SK-N-SH treated with all-trans-retinoic acid at 6 μM for 48 hours (cell line): ENCODE measurements around the gene ZNF428.

ENCODE experiments used
- ATAC-seq: fragments of 200-7000 bp; cut with Tn5 transposase; 3 replicates; pipeline ENCODE4 v1.9.1; 2020; ENCODE audit warnings: mild to moderate bottlenecking, moderate library complexity
- ARNTL ChIP-seq: fragments of 450-650 bp; formaldehyde crosslinking; IDR thresholded peaks from 2 replicates; pipeline ENCODE4 v1.5.0; 2020; ENCODE audit warnings: low read depth, mild to moderate bottlenecking, moderate library complexity, borderline replicate concordance
- BACH2 ChIP-seq: fragments of 250-450 bp; sonication (Bioruptor Pico); IDR thresholded peaks from 2 replicates; pipeline ENCODE4 v1.9.0; 2021; ENCODE audit warnings: mild to moderate bottlenecking, borderline replicate concordance
- CREB5 ChIP-seq: fragments of 250-450 bp; sonication (Bioruptor Pico); IDR thresholded peaks from 2 replicates; pipeline ENCODE4 v1.5.1; 2020; ENCODE audit warnings: low read depth, mild to moderate bottlenecking, moderate library complexity
- CSDC2 ChIP-seq: fragments of 250-450 bp; sonication (Bioruptor Pico); IDR thresholded peaks from 2 replicates; pipeline ENCODE4 v1.5.0; 2020; ENCODE audit warnings: mild to moderate bottlenecking, moderate library complexity
- CSRNP3 ChIP-seq: fragments of 250-450 bp; sonication (Bioruptor Pico); IDR thresholded peaks from 2 replicates; pipeline ENCODE4 v1.5.1; 2021; ENCODE audit warnings: mild to moderate bottlenecking, moderate library complexity
- ESRRG ChIP-seq: fragments of 250-450 bp; sonication (Bioruptor Pico); IDR thresholded peaks from 2 replicates; pipeline ENCODE4 v1.6.1; 2021; ENCODE audit warnings: mild to moderate bottlenecking
- GLIS3 ChIP-seq: fragments of 250-450 bp; sonication (Bioruptor Pico); IDR thresholded peaks from 2 replicates; pipeline ENCODE4 v1.5.0; 2020; ENCODE audit warnings: mild to moderate bottlenecking, moderate library complexity
- ISL1 ChIP-seq: fragments of 250-450 bp; sonication (Bioruptor Pico); IDR thresholded peaks from 2 replicates; pipeline ENCODE4 v2.1.2; 2022; ENCODE audit warnings: mild to moderate bottlenecking, moderate library complexity
- OSR1 ChIP-seq: fragments of 250-450 bp; sonication (Bioruptor Pico); IDR thresholded peaks from 2 replicates; pipeline ENCODE4 v1.8.0; 2022; ENCODE audit warnings: moderate library complexity, mild to moderate bottlenecking, inconsistent platforms
- PATZ1 ChIP-seq: fragments of 250-450 bp; sonication (Bioruptor Pico); IDR thresholded peaks from 2 replicates; pipeline ENCODE4 v1.8.0; 2020; ENCODE audit warnings: mild to moderate bottlenecking, moderate library complexity, borderline replicate concordance
- POU6F1 ChIP-seq: fragments of 250-450 bp; sonication (Bioruptor Pico); IDR thresholded peaks from 2 replicates; pipeline ENCODE4 v1.8.0; 2021; ENCODE audit warnings: low read depth, mild to moderate bottlenecking, moderate library complexity, borderline replicate concordance
- PPARA ChIP-seq: fragments of 250-450 bp; sonication (Bioruptor Pico); IDR thresholded peaks from 2 replicates; pipeline ENCODE4 v1.5.0; 2020; ENCODE audit warnings: mild to moderate bottlenecking, borderline replicate concordance
- RARB ChIP-seq: fragments of 250-450 bp; sonication (Bioruptor Pico); IDR thresholded peaks from 2 replicates; pipeline ENCODE4 v1.8.0; 2021; ENCODE audit warnings: mild to moderate bottlenecking, moderate library complexity
- SNAI2 ChIP-seq: fragments of 250-450 bp; sonication (Bioruptor Pico); IDR thresholded peaks from 2 replicates; pipeline ENCODE4 v1.5.0; 2020; ENCODE audit warnings: mild to moderate bottlenecking, moderate library complexity
- TCF4 ChIP-seq: fragments of 250-450 bp; sonication (Bioruptor Pico); IDR thresholded peaks from 2 replicates; pipeline ENCODE4 v1.8.0; 2021; ENCODE audit warnings: mild to moderate bottlenecking, moderate library complexity, borderline replicate concordance
- TOX ChIP-seq: fragments of 250-450 bp; sonication (Bioruptor Pico); IDR thresholded peaks from 2 replicates; pipeline ENCODE4 v1.8.0; 2021; ENCODE audit warnings: mild to moderate bottlenecking, moderate library complexity, borderline replicate concordance
- TSHZ2 ChIP-seq: fragments of 250-450 bp; sonication (Bioruptor Pico); IDR thresholded peaks from 2 replicates; pipeline ENCODE4 v1.5.0; 2020; ENCODE audit warnings: mild to moderate bottlenecking, moderate library complexity
- ZC3H10 ChIP-seq: fragments of 250-450 bp; sonication (Bioruptor Pico); IDR thresholded peaks from 2 replicates; pipeline ENCODE4 v1.5.1; 2021; ENCODE audit warnings: mild to moderate bottlenecking, moderate library complexity
- ZFP30 ChIP-seq: fragments of 450-650 bp; formaldehyde crosslinking; IDR thresholded peaks from 2 replicates; pipeline ENCODE4 v1.5.0; 2022; ENCODE audit warnings: mild to moderate bottlenecking, moderate library complexity
- ZNF565 ChIP-seq: fragments of 450-650 bp; formaldehyde crosslinking; conservative IDR thresholded peaks from 2 replicates; pipeline ENCODE4 v1.5.0; 2020; ENCODE audit warnings: low read depth, mild to moderate bottlenecking, moderate library complexity
- ZNF70 ChIP-seq: fragments of 450-650 bp; formaldehyde crosslinking; IDR thresholded peaks from 2 replicates; pipeline ENCODE4 v1.5.0; 2020; ENCODE audit warnings: mild to moderate bottlenecking, moderate library complexity
- ZNF8 ChIP-seq: fragments of 450-650 bp; formaldehyde crosslinking; IDR thresholded peaks from 2 replicates; pipeline ENCODE4 v1.5.0; 2020; ENCODE audit warnings: mild to moderate bottlenecking, moderate library complexity

The ZNF428 gene

GRCh38 chr19:43574424-43575155 is 44.8 kb downstream of the ZNF428 start:
- ATAC-seq: no peak; the same call in 2 of the 3 replicates

GRCh38 chr19:43572171-43572588 is 47.2 kb downstream of the ZNF428 start:
- ATAC-seq: no peak
- TF ChIP-seq ZNF8 (CRISPR knock-in tag): no peak
- TF ChIP-seq ESRRG (CRISPR knock-in tag): no peak
- TF ChIP-seq ZNF565 (CRISPR knock-in tag): no peak
- no peak for TF ChIP-seq ZFP30 (CRISPR knock-in tag)
- no peak for TF ChIP-seq GLIS3 (CRISPR knock-in tag)
- no peak for TF ChIP-seq OSR1 (CRISPR knock-in tag)
- no peak for TF ChIP-seq ISL1
- no peak for TF ChIP-seq PPARA (CRISPR knock-in tag)
- no peak for TF ChIP-seq CSDC2 (CRISPR knock-in tag)
- no peak for TF ChIP-seq TCF4 (CRISPR knock-in tag)
- no peak for TF ChIP-seq ZNF70 (CRISPR knock-in tag)
- no peak for TF ChIP-seq PATZ1
- no peak for TF ChIP-seq ZC3H10 (CRISPR knock-in tag)
- TF ChIP-seq TOX (CRISPR knock-in tag): no peak
- no peak for TF ChIP-seq CREB5 (CRISPR knock-in tag)
- no peak for TF ChIP-seq CSRNP3 (CRISPR knock-in tag)
- TF ChIP-seq, all 23 proteins: peak for 0

More at GRCh38 chr19:43574424-43575155, 44.8 kb downstream of the ZNF428 start:
- no peak for TF ChIP-seq SNAI2 (CRISPR knock-in tag)
- TF ChIP-seq ZNF70 (CRISPR knock-in tag): peak; percentile 86
- no peak for TF ChIP-seq CSRNP3 (CRISPR knock-in tag)
- TF ChIP-seq GLIS3 (CRISPR knock-in tag): no peak
- no peak for TF ChIP-seq PPARA (CRISPR knock-in tag)
- TF ChIP-seq, all 23 proteins: peak for 1

GRCh38 chr19:43570174-43570791 is 49.1 kb downstream of the ZNF428 start:
- ATAC-seq: no peak
- TF ChIP-seq TSHZ2 (CRISPR knock-in tag) (no peak), CSDC2 (CRISPR knock-in tag) (no peak), ARNTL (CRISPR knock-in tag) (no peak), CREB5 (CRISPR knock-in tag) (no peak), BACH2 (CRISPR knock-in tag) (no peak), CSRNP3 (CRISPR knock-in tag) (no peak), POU6F1 (CRISPR knock-in tag) (no peak), RARB (CRISPR knock-in tag) (no peak), ZFP30 (CRISPR knock-in tag) (no peak), TOX (CRISPR knock-in tag) (no peak), OSR1 (CRISPR knock-in tag) (no peak), ESRRG (CRISPR knock-in tag) (no peak), ZC3H10 (CRISPR knock-in tag) (no peak)
